ENCODE measurements around the gene PGM1. TPM values are rescaled to one million over a fixed set of nuclear protein-coding genes. Genes with fewer than 3 reads are reported as not detected.

The PGM1 gene
- total and polyA plus RNA-seq, 2 of the 13 experiments (the other 11 are each of a cell fraction or from before 2014, with no cell fraction given) = 51.6 to 105 TPM

GRCh38 chr1:63621698-63622097 is 28.5 kb downstream of the PGM1 start:
- CTCF ChIA-PET (ENCODE audit: low intra/inter-chr PET ratio, low total read pairs) = no interaction called here
- intact Hi-C loops (cut with micrococcal nuclease; ENCODE audit: unreplicated experiment) (no loop called here), in situ Hi-C loops (cut with HindIII; ENCODE audit: extremely low pct_ligation_motif_present, low pct_unique_long_range_greater_than_20kb) (loop anchor here (25.0 kb wide), 1 partner anchor 291 kb away; no protein-coding TSS in a partner anchor)
- ATAC-seq (no peak), FAIRE-seq (no peak), DNase-seq (ENCODE audit: low spot score) (no peak)
- Histone ChIP-seq H3K9ac (ENCODE audit: insufficient read depth, low read depth, low read length) (no peak overlapping the region), H3K4me2 (ENCODE audit: low read depth, low read length) (no peak overlapping the region), H3K27me3 (ENCODE audit: control insufficient read depth in 1 of 2, insufficient read depth in 2 of 2, low read length in 2 of 2) (no peaks in the 10 kb centered on the region), H3K4me1 (ENCODE audit: insufficient read depth, low read length) (peaks cover 66% of the 10 kb centered on the region), H3K36me3 (replicated peaks in 1 of 2; ENCODE audit: control insufficient read depth in 1 of 2, insufficient read depth in 2 of 2, low read length in 2 of 2) (peaks cover 3 to 13% of the 10 kb centered on the region in 2 experiments; a peak in 4 of 5 replicates), H3K9me3 (ENCODE audit: low read length) (no peaks in the 10 kb centered on the region), H3K79me2 (ENCODE audit: insufficient read depth, low read length) (peaks cover 60% of the 10 kb centered on the region), H2AFZ (ENCODE audit: low read length) (no peak overlapping the region), H3K4me3 (replicated peaks in 1 of 3; ENCODE audit: insufficient read depth in 1 of 3, low read depth in 2 of 3, low read length in 3 of 3) (no peak overlapping the region), H3K27ac (ENCODE audit: extremely low read length, insufficient read depth, low read length) (no peak overlapping the region), H4K20me1 (ENCODE audit: insufficient read depth, low read length) (no peaks in the 10 kb centered on the region)
- WGBS (ENCODE audit: low lambda C conversion rate) = over 99% methylated on average over 6 of the region's 6 CpGs
- POLR2A ChIA-PET = no interaction called here
- no TSS peak for BruUV-seq (replicated peaks)
- TF ChIP-seq MEIS2 (CRISPR knock-in tag; IDR thresholded peaks at IDR 0.05) (no peak), TFDP1 (CRISPR knock-in tag; IDR thresholded peaks at IDR 0.05; ENCODE audit: borderline replicate concordance) (no peak), ZNF281 (CRISPR knock-in tag; IDR thresholded peaks at IDR 0.05; ENCODE audit: borderline replicate concordance) (no peak), FOXJ3 (CRISPR knock-in tag; IDR thresholded peaks at IDR 0.05; ENCODE audit: borderline replicate concordance) (no peak), ZNF550 (CRISPR knock-in tag; IDR thresholded peaks at IDR 0.05; ENCODE audit: borderline replicate concordance) (no peak), PHF20 (CRISPR knock-in tag; IDR thresholded peaks at IDR 0.05) (no peak), SKI (IDR thresholded peaks at IDR 0.05; ENCODE audit: partially characterized antibody) (no peak), EZH2 (conservative IDR thresholded peaks at IDR 0.05; ENCODE audit: low read depth, low read length) (no peak), ZNF138 (CRISPR knock-in tag; IDR thresholded peaks at IDR 0.05; ENCODE audit: low read depth) (no peak), ZNF343 (CRISPR knock-in tag; IDR thresholded peaks at IDR 0.05) (no peak), NFE2L2 (IDR thresholded peaks at IDR 0.05; ENCODE audit: low read length) (no peak), HBP1 (CRISPR knock-in tag; IDR thresholded peaks at IDR 0.05; ENCODE audit: low read depth) (no peak)

Measured in HepG2 (cell line).